GM21360 (cell line): ENCODE measurements around the gene ZNF692.

ENCODE experiments used
- ATAC-seq: cut with Tn5 transposase; IDR thresholded peaks from one replicate; pipeline ENCODE4 v1.9.1; 2021; ENCODE audit warnings: mild to moderate bottlenecking, moderate library complexity; ENCODE audit not compliant: unreplicated experiment

Gene ZNF692

DNA sequence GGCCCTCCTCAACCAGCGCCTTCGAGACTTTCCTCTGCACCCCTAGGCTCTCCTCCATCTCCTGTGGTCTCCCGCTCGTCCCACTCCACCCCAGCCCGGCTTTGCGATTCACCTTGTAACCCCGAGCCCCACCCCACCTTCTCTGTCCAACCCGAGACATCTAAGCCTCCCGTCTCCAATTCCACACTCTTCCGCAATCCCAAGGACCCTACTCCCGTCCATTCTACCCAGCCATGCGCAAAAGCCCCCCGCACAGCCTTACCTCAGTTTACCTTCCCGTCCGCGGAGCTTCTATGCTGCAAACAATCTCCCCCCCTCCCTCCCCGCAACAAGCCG is 33.3 kb downstream of the ZNF692 start:
- peak; percentile 1 for ATAC-seq

DNA sequence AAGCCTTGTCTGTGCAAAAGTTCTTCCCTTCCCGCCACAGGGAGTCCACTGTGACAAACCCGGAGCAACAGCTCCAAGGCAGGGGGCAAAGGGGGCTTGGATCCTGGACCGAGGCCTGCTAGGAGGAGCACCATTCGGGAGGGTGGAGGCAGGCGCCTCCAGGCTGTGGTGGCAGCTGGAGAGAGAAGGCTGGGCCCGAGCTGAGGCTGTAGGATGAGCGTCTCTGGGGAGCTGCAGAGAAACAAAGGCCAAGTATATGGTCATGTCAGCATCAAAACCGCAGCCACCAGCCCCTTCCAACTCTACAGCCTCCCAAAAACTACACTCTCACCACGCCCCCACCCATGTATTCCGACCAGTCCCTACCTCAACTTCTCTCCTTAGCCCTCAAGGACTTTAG is 33.7 kb downstream of the ZNF692 start:
- no peak for ATAC-seq

DNA sequence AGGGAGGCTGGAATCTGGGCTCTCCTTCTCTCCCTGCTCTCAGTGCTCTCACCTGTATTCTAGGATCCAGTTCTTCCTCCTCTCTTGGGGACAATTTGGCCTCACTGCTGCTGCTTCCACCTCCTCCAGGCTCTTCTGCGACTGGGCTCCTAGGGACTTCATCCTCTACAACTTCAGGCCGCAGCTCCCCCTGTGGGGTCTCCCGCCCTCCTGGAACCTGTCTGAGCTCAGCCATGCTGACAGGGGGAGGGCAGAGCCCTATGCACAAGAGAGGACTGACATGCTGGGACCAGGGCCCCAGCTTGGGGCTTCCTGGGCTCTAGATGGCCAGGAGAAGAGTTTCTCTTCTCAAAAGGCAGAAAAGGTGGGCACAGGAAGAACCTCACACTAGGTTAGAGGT is 34.2 kb downstream of the ZNF692 start:
- ATAC-seq, result no peak

DNA sequence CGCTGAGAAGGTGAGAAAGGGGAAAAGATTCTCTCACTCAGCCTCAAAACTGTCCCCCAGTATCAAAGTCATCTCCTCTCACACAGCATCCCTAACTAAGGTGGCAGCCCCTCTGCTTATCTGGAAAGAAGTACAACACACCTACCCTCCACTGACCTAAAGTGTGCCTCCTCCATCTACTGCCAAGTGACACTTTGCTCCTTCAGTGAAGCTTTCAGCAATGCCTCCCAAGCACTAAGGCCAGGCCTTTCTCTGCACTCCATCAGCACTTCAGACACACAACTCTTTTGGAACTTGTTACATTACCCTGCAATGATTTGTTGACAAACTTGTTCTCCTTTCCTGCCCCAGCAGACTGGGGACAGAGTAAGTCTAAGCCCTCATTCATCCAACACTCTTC is 34.6 kb downstream of the ZNF692 start:
- no peak for ATAC-seq

DNA sequence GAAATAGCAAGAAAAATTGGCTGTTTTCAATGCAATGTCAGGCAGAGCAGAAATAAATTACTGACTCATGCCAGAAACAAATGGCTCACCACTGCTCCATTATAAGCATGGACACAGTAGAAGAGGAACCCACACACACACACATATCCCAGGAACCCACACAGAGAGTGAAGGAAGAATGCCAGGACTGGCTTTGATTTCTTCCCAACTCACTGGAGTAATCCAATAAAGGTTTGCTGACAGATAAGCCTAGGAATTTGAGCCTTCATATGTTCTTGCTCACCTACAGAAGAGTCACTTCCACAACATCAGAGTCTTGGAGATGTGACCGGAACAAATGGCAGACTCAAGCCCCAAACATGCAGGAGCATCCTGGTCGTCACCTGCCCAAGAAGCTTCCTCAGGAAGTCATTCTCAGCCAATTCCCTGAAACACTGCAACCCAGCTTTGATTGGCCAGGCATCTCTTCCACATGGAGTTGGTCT is 35.3 kb downstream of the ZNF692 start:
- ATAC-seq, result no peak

DNA sequence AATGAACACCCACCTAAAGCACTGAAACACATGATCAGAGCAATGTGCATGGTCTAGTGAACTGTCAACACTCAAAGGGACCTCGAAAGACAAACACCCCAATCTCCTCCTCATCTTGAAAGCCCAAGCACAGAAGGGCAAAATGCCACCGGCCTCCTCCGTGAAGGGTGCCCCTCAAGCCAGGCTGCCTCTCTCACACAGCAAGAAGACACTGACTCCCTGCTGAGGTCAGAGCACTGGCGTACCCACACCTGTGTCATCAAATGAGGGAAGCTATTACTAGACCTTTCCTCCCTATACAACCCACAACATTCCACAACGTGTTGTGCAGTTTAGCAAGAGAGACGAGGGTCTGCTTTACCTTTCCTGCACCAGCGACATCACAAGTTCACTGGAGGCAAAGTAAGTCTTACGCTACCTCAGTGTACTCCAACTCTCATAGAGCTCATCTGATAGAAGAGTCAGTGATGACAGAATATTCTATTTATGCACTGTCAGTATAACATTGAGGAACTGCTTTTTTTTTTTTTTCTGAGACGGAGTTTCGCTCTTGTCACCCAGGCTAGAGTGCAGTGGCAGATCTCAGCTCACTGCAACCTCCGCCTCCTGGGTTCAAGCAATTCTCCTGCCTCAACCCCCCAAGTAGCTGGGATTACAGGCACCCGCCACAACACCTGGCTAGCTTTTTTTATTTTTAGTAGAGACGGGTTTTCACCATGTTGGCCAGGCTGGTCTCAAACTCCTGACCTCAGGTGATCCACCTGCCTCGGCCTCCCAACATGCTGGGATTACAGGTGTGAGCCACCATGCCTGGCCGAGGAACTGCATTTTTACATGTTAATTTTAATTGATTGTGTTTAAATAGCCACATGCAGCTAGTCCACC is 36.5 kb downstream of the ZNF692 start:
- ATAC-seq, result peak; percentile 31

DNA sequence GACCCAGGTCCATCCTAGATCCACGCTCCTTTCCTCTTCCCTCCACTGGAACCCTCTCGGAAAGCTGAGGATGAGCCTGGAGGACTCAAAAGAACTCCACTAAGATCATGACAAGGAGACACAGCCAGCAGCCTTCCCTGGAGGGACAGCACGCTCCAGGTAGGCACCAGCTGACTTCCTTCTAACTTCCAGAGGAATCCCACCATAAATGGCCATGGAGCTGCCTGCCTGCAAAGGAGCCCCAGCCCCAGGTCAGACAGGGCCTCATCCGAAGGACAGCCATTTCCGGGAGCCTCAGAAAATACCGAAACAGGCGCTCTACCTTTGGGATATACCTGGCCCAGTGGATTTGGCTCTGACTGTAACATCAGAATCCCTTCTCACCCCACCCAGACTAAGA is 37.2 kb downstream of the ZNF692 start:
- no peak for ATAC-seq

DNA sequence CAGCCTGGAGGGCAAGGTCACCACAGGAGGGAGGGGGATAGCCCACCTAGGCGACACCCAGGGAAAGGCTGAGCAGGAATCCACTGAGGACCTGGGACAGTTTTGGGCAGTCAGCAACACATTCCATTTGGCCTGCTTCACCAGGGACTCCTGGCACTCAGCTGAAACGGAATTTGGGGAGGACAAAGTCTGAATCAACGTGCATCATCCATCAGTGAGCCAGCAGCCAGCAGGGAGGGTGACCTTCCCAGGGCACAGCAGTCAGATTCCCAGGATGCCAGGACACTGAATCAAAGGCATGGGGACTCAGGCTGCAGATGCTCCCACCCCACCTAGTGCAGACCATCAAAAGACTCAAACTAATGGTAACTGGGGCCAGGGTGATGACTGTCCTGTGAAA is 37.8 kb downstream of the ZNF692 start:
- ATAC-seq, result no peak

DNA sequence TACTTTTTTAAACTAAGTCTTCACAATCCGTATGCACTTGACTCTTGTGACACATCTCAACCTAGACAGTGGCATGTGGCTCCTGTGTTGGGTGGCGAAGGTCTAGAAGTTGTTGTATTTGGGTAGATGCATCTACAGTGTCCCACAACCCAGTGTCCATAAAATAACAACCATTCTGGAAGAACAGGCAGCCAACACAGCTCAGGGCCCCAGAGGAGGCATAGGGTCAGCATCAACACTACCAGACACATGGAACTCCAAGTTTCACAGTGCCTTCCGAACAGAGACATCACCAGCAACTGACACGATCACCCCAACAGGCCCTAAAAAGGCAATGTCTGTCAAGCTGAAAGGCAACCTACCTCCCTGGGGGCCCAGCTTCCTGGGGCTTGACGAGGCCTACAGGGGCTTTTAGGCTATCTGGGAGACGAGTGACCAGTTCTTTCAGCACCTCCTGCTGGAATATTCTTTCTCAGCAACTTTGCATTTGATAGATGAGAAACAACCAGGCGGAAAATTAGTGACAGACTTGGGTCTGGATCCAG is 38.8 kb downstream of the ZNF692 start:
- ATAC-seq, result no peak

DNA sequence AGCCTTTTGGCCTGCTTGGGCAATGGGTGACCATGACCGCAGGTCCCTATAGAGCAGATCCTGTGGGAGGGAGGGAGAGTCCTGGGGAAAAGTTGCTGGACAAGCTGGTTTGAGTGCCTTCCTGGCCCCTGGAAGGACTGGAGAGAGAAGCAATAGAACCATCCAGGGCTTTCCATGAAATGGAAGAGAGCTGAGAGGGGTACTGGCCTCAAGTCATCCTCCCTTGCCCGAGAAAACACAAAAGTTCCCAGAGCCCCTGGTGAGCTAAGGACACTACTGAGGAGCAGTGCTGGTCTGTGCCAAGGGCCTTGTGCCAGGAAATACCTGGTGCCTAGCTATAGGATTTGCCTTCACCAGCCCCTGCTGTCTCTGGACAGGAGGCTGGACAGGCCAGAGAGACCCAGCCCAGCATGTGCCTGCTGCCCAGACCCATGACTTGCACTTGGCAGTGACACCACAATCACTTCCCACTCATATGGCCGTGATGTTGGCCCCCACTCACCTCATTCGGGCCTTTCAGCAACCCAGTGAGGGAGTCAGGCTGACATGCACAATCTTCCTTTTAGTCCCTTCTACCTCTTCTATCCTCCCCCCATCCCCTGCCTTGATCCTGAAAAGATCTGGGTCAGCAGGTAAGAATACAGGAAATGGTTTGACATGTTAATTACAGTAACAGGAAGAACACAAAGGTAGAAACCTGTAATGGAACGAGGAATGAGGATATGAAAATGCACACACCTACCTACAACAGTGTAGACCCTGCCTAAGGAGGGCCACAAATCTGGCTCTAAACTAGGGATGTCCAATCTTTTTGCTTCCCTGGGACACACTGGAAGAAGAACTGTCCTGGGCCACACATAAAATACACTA is 40.1 kb downstream of the ZNF692 start:
- ATAC-seq, result no peak

DNA sequence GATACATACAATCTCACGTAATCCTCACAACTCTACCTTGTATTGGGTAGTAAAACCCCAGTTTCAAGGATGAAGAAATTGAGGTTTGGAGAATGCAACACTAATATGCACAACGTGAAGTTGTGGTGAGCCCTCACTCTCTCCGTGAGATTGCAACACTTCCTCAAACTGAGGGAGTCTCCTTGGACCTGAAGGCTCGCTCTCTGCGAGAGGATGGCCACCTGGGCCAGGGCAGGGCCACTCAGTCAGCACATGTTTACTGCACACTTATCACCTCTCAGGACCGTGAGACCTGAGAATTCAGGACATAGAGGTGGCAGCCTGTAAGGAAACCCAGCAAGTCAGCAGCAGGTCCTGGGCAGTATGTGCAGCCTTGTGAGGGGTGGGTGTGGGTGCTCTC is 41.8 kb downstream of the ZNF692 start:
- ATAC-seq, result no peak

DNA sequence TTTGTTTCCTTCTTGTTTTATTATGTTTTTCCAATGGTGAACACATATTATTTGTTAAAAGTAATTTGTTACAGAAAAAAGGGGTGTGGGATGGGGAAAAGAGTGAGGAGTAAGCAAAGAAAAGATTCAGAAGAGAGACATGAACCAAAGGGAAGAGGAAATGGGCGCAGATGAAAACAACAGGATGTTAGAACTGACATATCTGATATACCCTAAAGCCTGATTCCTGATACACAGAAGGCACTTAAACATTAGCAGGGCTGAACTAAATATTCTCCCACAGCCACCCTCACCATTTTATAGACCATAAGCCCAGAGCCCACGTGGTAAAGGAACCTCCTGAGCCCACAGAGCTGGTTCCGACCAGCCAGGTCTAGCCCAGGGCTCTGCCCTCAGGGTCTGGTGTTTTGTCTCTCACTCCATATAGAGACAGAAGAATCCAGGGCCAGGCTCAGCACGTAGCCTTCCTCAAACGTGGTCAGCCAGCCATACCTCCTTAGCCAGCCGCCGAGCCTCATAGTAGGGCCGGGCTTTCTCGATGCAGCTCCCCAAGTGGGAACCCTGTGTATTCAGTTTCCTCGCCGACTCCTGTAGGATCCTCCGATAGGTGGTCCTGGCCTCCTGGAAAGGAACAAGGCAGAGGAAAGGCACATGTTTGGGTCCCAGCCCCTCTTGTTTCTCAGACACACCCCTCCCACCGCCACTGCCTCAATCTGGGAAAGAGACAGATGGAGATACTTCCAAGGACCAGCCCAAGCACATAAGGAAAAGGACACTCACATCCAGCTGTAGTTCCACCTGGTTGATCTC is 42.6 kb downstream of the ZNF692 start:
- no peak for ATAC-seq

DNA sequence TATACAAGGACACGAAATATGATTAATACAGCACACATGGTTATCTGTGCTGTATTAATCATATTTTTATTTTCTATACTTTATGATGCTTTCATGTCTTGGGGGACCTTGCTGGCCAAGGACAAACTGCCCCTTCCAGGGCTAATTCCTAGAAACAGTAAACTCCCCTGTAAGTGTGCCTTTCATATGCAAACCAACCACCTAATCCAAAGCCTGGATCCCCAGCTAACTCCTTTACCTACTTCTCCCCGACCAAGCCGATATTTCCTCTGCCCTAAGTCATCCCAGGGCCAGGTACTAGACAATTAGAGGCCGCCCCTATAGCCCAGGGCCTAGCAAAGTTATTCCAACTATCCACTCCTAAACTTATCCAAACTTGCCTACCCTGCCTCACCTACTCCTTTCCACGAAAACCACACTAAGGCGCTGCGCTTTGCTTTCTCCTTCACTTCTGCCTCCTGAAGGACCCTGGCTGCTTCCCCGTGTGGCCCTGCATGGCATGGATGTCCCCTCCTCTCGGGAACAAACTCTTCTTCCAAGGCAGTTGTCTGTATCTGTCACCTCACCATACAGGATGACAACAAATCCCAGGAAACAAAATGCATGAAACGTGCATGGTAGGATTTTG is 43.4 kb downstream of the ZNF692 start:
- no peak for ATAC-seq

DNA sequence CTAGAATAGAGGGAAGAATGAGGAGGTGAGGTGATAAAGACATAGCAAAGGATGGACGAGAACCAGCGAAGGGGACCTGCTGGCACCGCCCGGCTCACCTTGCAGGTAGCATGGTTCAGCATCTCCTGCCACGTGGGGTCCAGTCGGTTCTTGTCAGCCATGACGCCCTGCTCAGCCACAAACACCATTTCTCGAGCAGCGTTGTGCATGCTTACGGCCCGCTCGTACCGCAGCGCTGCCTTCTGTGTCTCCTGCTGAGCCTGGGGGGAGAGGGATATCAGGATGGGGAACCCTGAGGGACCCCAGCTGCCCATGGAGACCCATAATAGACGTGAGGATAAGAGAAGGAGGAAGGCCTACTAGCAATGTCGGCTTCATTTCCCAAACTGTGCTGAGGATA is 44.5 kb downstream of the ZNF692 start:
- no peak for ATAC-seq

DNA sequence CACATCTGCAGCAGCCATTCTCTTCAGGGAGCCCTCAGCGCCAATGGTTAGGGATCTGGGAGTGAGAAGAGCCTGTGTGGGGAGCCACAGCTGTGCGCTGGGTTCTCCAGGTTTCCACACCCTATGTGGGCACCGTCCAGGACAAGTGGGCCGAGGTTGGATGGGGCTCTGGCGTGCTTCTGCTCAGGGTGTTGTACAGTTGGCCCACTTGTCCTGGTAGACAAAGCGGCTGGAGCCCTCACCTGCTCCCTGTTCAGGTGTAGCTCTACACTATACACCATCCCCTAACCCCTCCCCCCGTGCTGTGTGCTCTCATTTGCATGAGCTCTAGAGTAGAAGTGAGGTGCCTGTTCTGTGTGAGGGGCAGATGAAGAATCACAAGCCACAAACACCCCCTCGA is 45.3 kb downstream of the ZNF692 start:
- no peak for ATAC-seq

DNA sequence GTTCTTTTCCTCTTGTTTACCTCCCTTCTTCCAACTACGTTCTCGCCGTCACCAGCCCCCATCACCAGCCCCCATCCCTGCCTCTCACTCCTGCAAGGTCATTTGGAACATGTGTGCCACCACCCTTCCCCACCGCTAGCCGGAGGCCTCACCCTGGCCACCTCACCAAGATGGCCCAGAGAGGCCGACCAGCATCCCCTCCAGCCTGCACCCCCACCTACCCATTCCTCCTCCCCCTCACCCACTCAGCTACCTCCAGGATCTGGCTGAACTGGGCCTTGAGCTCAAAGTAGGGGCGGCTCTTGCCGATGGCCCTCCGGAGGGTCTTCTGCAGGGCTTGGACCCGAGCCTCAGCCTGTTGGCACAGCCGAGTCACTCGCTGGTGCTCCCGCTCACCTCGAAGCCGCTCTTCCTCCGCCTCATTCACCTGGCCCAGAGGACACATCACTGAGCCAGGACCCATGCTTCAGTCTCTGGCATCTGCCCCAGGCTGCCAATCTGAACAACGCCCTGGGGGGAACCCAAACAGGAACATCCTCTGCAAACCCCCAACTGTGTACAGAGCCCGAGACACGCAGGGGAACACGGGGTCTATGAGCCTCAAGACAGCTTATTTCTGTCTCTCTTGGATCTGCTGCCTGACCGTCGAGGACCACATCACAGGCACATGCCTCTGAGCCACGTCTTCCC is 46.0 kb downstream of the ZNF692 start:
- no peak for ATAC-seq

DNA sequence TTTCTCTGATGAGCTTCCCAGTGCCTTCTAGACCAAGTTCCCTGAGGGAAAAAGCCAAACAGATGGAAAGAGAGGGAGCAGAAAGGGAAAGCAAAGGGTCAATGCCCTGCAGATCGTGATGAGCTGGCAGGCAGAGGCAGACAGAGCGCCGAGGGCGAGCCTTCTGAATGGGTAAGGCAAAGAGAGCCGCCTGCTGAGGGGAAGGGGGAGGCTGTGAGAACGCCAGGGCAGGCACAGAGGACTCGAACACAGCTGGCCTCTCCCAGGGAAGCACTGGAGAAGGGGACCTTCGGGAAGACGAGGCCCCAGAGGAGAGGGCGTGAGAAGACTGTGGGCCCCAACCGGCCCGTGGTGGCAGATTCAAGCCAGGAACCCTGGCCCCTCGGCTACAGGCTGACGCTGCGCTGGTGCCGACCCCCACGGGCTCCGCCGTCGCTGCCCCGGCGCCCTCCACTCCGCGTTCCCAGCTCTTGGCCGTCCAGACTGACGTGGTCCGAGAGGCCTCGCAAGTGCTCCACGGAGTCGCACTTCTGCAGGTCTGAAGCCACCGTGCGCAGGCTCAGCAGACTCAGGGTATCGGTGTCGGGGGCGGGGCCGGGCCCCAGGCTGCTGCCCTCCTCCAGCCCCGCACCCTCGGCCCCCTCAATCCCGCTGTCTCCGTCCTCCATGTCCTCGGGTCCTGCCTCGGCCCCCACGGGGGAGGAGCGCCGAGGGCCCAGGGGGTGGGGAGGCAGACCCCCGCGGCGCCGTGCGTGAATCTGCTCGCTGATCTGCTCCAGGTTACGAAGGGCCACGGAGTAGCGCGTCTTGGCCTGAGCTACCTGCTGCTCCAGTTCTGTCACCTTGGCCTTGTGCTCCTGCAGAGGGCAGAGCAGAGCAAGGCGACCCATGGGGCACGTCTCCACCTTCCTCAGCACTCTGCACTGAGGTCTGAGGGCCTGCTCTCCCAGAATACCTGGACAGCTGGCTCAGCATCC is 47.1 kb downstream of the ZNF692 start:
- ATAC-seq, result no peak

DNA sequence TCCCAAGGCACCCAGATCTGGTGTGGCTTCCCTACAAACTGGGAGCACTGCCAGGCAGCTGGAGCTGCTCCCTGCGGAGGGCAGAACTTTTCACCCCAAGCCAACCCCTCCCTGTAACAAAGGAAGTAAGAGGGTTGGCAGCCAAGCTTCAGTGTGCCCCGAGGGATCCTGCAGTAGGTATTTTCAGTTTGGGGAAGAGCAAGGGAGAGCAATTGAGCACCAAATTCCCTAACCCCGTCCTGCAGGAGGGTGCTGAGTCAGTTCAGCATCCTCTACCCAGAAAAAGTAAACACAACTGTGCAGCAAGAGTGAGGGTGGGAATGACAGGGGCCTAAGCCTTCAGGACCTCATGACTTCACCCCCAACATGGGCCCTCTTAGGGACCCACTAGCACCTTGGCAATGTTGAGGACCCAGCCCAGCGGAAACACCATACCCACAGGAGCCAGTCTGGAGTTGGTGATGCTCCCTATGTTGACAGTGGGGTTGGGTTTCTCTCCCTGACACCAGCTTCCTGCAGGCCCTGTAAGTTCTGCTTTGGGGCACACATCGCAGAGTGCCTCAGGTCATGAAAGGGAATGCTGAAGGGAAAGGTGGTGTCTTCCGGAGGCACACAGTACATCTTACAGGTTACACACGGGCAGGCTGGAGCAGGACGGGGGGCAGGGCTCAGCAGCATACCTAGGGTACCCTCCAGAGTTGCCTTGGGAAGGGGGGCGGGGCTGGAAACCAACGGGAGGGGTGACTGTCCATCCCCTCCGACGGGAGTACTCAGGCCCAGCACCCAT is 48.0 kb downstream of the ZNF692 start:
- ATAC-seq, result no peak
